GM18870 (cell line): Measurements from ENCODE around the gene KCNG4.
A peak's percentile ranks its signal among the peaks of the same experiment; 100 is the strongest.

Experiments
- ATAC-seq: cut with Tn5 transposase; IDR thresholded peaks from one replicate; pipeline ENCODE4 v1.9.1; 2021; ENCODE audit warnings: moderate library complexity; ENCODE audit not compliant: unreplicated experiment

The KCNG4 gene

GRCh38 chr16:84186685-84187437, 53.0 kb downstream of the KCNG4 start, which contains the start of gene TAF1C:
TAF1C (minus strand) TSS chr16:84187057; CDS start chr16:84184988, 2,069 bp downstream.
- no peak for ATAC-seq

GRCh38 chr16:84184775-84185174, 55.0 kb downstream of the KCNG4 start:
- no peak for ATAC-seq

- ATAC-seq, result no peak
Observed at GRCh38 chr16:84183911-84184591, 55.8 kb downstream of the KCNG4 start.

GRCh38 chr16:84183572-84183875, 56.3 kb downstream of the KCNG4 start:
- ATAC-seq, result no peak

- no peak for ATAC-seq
Observed at GRCh38 chr16:84182680-84183571, 56.9 kb downstream of the KCNG4 start.

- no peak for ATAC-seq
Observed at GRCh38 chr16:84182104-84182503, 57.7 kb downstream of the KCNG4 start.

GRCh38 chr16:84181144-84181915, 58.5 kb downstream of the KCNG4 start:
- ATAC-seq, result no peak

GRCh38 chr16:84180519-84181140, 59.2 kb downstream of the KCNG4 start:
- no peak for ATAC-seq

GRCh38 chr16:84179612-84180320, 60.0 kb downstream of the KCNG4 start:
- no peak for ATAC-seq

GRCh38 chr16:84178892-84179611, 60.8 kb downstream of the KCNG4 start:
- no peak for ATAC-seq

- ATAC-seq, result no peak
Observed at GRCh38 chr16:84178146-84178765, 61.6 kb downstream of the KCNG4 start.

GRCh38 chr16:84177741-84178073, 62.1 kb downstream of the KCNG4 start:
- no peak for ATAC-seq

GRCh38 chr16:84176192-84177053, 63.4 kb downstream of the KCNG4 start:
- no peak for ATAC-seq

- ATAC-seq, result peak; percentile 69
Observed at GRCh38 chr16:84175350-84176081, 64.3 kb downstream of the KCNG4 start.

GRCh38 chr16:84174396-84174795, 65.4 kb downstream of the KCNG4 start:
- no peak for ATAC-seq

- no peak for ATAC-seq
Observed at GRCh38 chr16:84169765-84170310, 70.0 kb downstream of the KCNG4 start.
